HFFc6 (cell line): ENCODE data around the gene GULP1. TPM values are rescaled to one million over a fixed set of nuclear protein-coding genes. Genes with fewer than 3 reads are reported as not detected.

Experiments
- DNase-seq: peaks from one replicate; pipeline ENCODE4 v3.0.0-alpha.2; 2018
- H3K27ac Mint-ChIP-seq: 2 replicates; pipeline ENCODE4 v1.8.0; 2020; ENCODE audit warnings: mild to moderate bottlenecking, mixed read lengths
- H3K27me3 Mint-ChIP-seq: 2 replicates; pipeline ENCODE4 v1.8.0; 2021; ENCODE audit warnings: mild to moderate bottlenecking, moderate library complexity, mixed read lengths; ENCODE audit not compliant: insufficient read depth
- H3K36me3 Mint-ChIP-seq: 2 replicates; pipeline ENCODE4 v1.8.0; 2021; ENCODE audit warnings: low read depth, mixed read lengths
- H3K4me1 Mint-ChIP-seq: 2 replicates; pipeline ENCODE4 v1.8.0; 2020; ENCODE audit warnings: low read depth, mixed read lengths
- H3K4me3 Mint-ChIP-seq: 2 replicates; pipeline ENCODE4 v1.8.0; 2020; ENCODE audit warnings: mild to moderate bottlenecking, moderate library complexity, mixed read lengths
- H3K9me3 Mint-ChIP-seq: 2 replicates; pipeline ENCODE4 v1.8.0; 2020; ENCODE audit warnings: mild to moderate bottlenecking, mixed read lengths
- CTCF ChIP-seq: fragments of 200-600 bp; sonication (generic); IDR thresholded peaks from 2 replicates; pipeline ENCODE4 v1.5.0; 2021; ENCODE audit warnings: antibody characterized with exemption, mild to moderate bottlenecking
- total RNA-seq, 6 experiments: library from RNA; stranded (reverse); fragmentation: NEBNext Ultra II Directional; extraction: Animal tissue kit (Norgen Biotek cat#: 25700); gene quantifications; 2 replicates in 1 of 6; 3 replicates in 5 of 6; pipeline ENCODE4 v1.2.3, GENCODE V29; 2021

GULP1 gene
- total RNA-seq, 6 experiments from 2014 or later, result 33.3 to 76.1 (median 63.9) TPM

- H3K27ac Mint-ChIP-seq, result no peak overlapping the region
- no peak overlapping the region for H3K4me3 Mint-ChIP-seq
- H3K36me3 Mint-ChIP-seq, result no peaks in the 10 kb centered on the region
- no peak for TF ChIP-seq CTCF
- no peaks in the 10 kb centered on the region; the same call in 1 of the 2 replicates for H3K27me3 Mint-ChIP-seq
- H3K4me1 Mint-ChIP-seq, result peaks cover 14% of the 10 kb centered on the region
- no peaks in the 10 kb centered on the region for H3K9me3 Mint-ChIP-seq
- no peak for DNase-seq
These were observed 329.2 kb downstream of the GULP1 start for GRCh38 chr2:188620916-188621315.

GRCh38 chr2:188622601-188623260, 331.1 kb downstream of the GULP1 start:
- DNase-seq, result no peak
- Mint-ChIP-seq H3K4me1 (peaks cover 16% of the 10 kb centered on the region), H3K9me3 (no peaks in the 10 kb centered on the region), H3K36me3 (no peaks in the 10 kb centered on the region), H3K27me3 (no peaks in the 10 kb centered on the region; the same call in 1 of the 2 replicates), H3K4me3 (no peak overlapping the region), H3K27ac (no peak overlapping the region)
- no peak for TF ChIP-seq CTCF

- Mint-ChIP-seq H3K9me3 (no peaks in the 10 kb centered on the region), H3K27ac (peak overlapping the region; percentile 63), H3K4me1 (peaks cover 30% of the 10 kb centered on the region), H3K4me3 (peak overlapping the region; percentile 32), H3K27me3 (no peaks in the 10 kb centered on the region; the same call in 1 of the 2 replicates), H3K36me3 (no peaks in the 10 kb centered on the region)
- no peak for TF ChIP-seq CTCF
- DNase-seq, result no peak
These were observed 332.4 kb downstream of the GULP1 start for GRCh38 chr2:188623995-188624643.

- no peaks in the 10 kb centered on the region; the same call in 1 of the 2 replicates for H3K27me3 Mint-ChIP-seq
These were observed 335.8 kb downstream of the GULP1 start for GRCh38 chr2:188627471-188627870.

More at GRCh38 chr2:188627471-188627870, 335.8 kb downstream of the GULP1 start:
- Mint-ChIP-seq H3K4me3 (no peak overlapping the region), H3K27ac (0 out of 2 replicates have a peak overlapping the region, but pooled peaks have one; percentile 5), H3K4me1 (peaks cover 47% of the 10 kb centered on the region), H3K9me3 (no peaks in the 10 kb centered on the region), H3K36me3 (no peaks in the 10 kb centered on the region)
- TF ChIP-seq CTCF, result no peak
- DNase-seq, result no peak
